Activated effector memory CD4-positive, alpha-beta T cell treated with anti-CD3 and anti-CD28 coated beads, Interleukin-2, amount 50 U/mL, for 16 hours (primary cell): ENCODE measurements around the gene EPB41L3.
"Not testable (repeated sequence)": the region's sequence is repeated elsewhere in the genome, so short reads cannot be mapped to it uniquely, and the experiment has no call there.

Source experiments
- DNase-seq: peaks from one replicate; pipeline ENCODE4 v3.0.0-alpha.2; 2020

EPB41L3 gene

GRCh38 chr18:5529471-5529870, 14.3 kb downstream of the EPB41L3 start:
- DNase-seq = no peak

- no peak for DNase-seq
Measured at GRCh38 chr18:5527603-5528002, 16.2 kb downstream of the EPB41L3 start.

GRCh38 chr18:5524660-5525059, 19.1 kb downstream of the EPB41L3 start:
- DNase-seq = no peak

- no peak for DNase-seq
Measured at GRCh38 chr18:5521000-5521399, 22.8 kb downstream of the EPB41L3 start.

- DNase-seq = no peak
Measured at GRCh38 chr18:5520464-5520863, 23.3 kb downstream of the EPB41L3 start.

GRCh38 chr18:5519448-5520298, 24.1 kb downstream of the EPB41L3 start:
- DNase-seq = no peak

- no peak for DNase-seq
Measured at GRCh38 chr18:5518899-5519371, 24.9 kb downstream of the EPB41L3 start.

GRCh38 chr18:5518179-5518770, 25.5 kb downstream of the EPB41L3 start:
- no peak for DNase-seq

GRCh38 chr18:5516841-5517240, 27.0 kb downstream of the EPB41L3 start:
- no peak for DNase-seq

- DNase-seq = no peak
Measured at GRCh38 chr18:5515011-5515784, 28.6 kb downstream of the EPB41L3 start.

GRCh38 chr18:5513947-5514346, 29.9 kb downstream of the EPB41L3 start:
- no peak for DNase-seq

- no peak for DNase-seq
Measured at GRCh38 chr18:5512176-5512575, 31.6 kb downstream of the EPB41L3 start.

- DNase-seq = not testable (repeated sequence)
Measured at GRCh38 chr18:5511541-5511940, 32.3 kb downstream of the EPB41L3 start.

- no peak for DNase-seq
Measured at GRCh38 chr18:5510135-5510846, 33.5 kb downstream of the EPB41L3 start.

- DNase-seq = no peak
Measured at GRCh38 chr18:5508821-5509220, 35.0 kb downstream of the EPB41L3 start.

GRCh38 chr18:5507756-5508155, 36.0 kb downstream of the EPB41L3 start:
- no peak for DNase-seq

- no peak for DNase-seq
Measured at GRCh38 chr18:5506174-5506573, 37.6 kb downstream of the EPB41L3 start.

- no peak for DNase-seq
Measured at GRCh38 chr18:5503740-5504139, 40.1 kb downstream of the EPB41L3 start.

- DNase-seq = no peak
Measured at GRCh38 chr18:5500158-5500939, 43.4 kb downstream of the EPB41L3 start.

GRCh38 chr18:5498452-5498851, 45.3 kb downstream of the EPB41L3 start:
- DNase-seq = no peak

- no peak for DNase-seq
Measured at GRCh38 chr18:5496305-5496704, 47.5 kb downstream of the EPB41L3 start.
